HL-60 (cell line): ENCODE measurements around the gene GGA3.
A peak's percentile ranks its signal among the peaks of the same experiment; 100 is the strongest.

Experiments used
- DNase-seq, 2 experiments: peaks; one replicate each; pipeline ENCODE4 v3.0.0-alpha.2; 2010 to 2020; ENCODE audit warnings: low read depth in 1 of 2, low spot score in 1 of 2
- H3K27ac ChIP-seq: fragments of 250-450 bp; sonication (Bioruptor Pico); replicated peaks from 2 replicates; pipeline ENCODE4 v1.5.1; 2020; ENCODE audit warnings: mild to moderate bottlenecking, moderate library complexity
- H3K27me3 ChIP-seq: fragments of 250-450 bp; sonication (Bioruptor Pico); 2 replicates; pipeline ENCODE4 v1.5.1; 2021; ENCODE audit warnings: mild to moderate bottlenecking, moderate library complexity; ENCODE audit not compliant: insufficient read depth, poor library complexity, severe bottlenecking
- H3K4me3 ChIP-seq: replicated peaks from 2 replicates; pipeline ENCODE4 v1.5.1; 2011; ENCODE audit warnings: mild to moderate bottlenecking, control low read depth, low read length; ENCODE audit not compliant: insufficient read depth
- CTCF ChIP-seq: IDR thresholded peaks from one replicate; pipeline ENCODE4 v1.5.1; 2011; ENCODE audit warnings: low read length, control low read depth, inconsistent platforms; ENCODE audit not compliant: insufficient read depth
- GABPA ChIP-seq: IDR thresholded peaks from 2 replicates; pipeline ENCODE4 v1.6.1; 2012; ENCODE audit warnings: low read depth
- POLR2AphosphoS5 ChIP-seq: IDR thresholded peaks from 2 replicates; pipeline ENCODE4 v1.6.1; 2012; ENCODE audit warnings: low read depth
- REST ChIP-seq: IDR thresholded peaks from 2 replicates; pipeline ENCODE4 v1.6.1; 2012; ENCODE audit warnings: low read depth; ENCODE audit not compliant: insufficient replicate concordance
- SPI1 ChIP-seq: IDR thresholded peaks from 2 replicates; pipeline ENCODE4 v1.6.1; 2012; ENCODE audit warnings: low read depth, mild to moderate bottlenecking, borderline replicate concordance

GGA3 gene

GRCh38 chr17:75265614-75266315, 4.4 kb upstream of the GGA3 start:
- Histone ChIP-seq H3K4me3 (no peak overlapping the region), H3K27ac (peak overlapping the region; percentile 76), H3K27me3 (no peaks in the 10 kb centered on the region)
- peak in 1 of 2 experiments; percentile 84 for DNase-seq
- no peak for TF ChIP-seq CTCF
- peak; percentile 56; the same call in 1 of the 2 replicates for TF ChIP-seq POLR2AphosphoS5

GRCh38 chr17:75263055-75263454, 1.6 kb upstream of the GGA3 start:
- peak in 1 of 2 experiments; percentile 55 for DNase-seq
- peak overlapping the region; percentile 80; the same call in 1 of the 2 replicates for H3K4me3 ChIP-seq
- TF ChIP-seq POLR2AphosphoS5 (no peak), REST (no peak), GABPA (no peak), CTCF (peak; percentile 41), SPI1 (no peak)
- peak overlapping the region; percentile 100 for H3K27ac ChIP-seq
- H3K27me3 ChIP-seq, result no peaks in the 10 kb centered on the region

GRCh38 chr17:75262112-75262606, 753 bp upstream of the GGA3 start:
- H3K4me3 ChIP-seq, result peak overlapping the region; percentile 80
- TF ChIP-seq GABPA, result no peak
- no peak for TF ChIP-seq POLR2AphosphoS5
- TF ChIP-seq SPI1, result no peak
- TF ChIP-seq REST, result no peak
- TF ChIP-seq CTCF, result no peak
- H3K27ac ChIP-seq, result peak overlapping the region; percentile 100
- no peaks in the 10 kb centered on the region for H3K27me3 ChIP-seq
- no peak for DNase-seq
